ENCODE results near the gene ACTR1B.

DNA sequence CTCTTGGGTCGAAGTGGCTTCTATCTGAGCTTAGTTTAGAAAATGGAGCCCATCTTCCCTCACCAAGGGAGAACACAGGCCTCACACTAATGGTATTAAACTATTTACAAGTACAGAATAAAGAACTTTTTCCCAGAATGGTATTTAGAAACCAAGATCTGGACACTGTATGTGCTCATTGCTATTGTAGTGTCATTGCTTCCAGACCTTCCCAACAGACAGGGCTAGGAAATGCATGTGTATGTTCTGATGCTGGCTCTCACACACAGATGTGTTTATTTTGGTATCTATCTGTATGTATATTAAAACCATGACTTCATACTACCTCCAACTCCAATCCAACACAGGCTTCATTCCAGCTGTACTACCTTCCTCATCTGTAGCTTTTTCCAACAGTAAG is 10.0 kb downstream of the ACTR1B start:
- TF ChIP-seq, protein P1, sequence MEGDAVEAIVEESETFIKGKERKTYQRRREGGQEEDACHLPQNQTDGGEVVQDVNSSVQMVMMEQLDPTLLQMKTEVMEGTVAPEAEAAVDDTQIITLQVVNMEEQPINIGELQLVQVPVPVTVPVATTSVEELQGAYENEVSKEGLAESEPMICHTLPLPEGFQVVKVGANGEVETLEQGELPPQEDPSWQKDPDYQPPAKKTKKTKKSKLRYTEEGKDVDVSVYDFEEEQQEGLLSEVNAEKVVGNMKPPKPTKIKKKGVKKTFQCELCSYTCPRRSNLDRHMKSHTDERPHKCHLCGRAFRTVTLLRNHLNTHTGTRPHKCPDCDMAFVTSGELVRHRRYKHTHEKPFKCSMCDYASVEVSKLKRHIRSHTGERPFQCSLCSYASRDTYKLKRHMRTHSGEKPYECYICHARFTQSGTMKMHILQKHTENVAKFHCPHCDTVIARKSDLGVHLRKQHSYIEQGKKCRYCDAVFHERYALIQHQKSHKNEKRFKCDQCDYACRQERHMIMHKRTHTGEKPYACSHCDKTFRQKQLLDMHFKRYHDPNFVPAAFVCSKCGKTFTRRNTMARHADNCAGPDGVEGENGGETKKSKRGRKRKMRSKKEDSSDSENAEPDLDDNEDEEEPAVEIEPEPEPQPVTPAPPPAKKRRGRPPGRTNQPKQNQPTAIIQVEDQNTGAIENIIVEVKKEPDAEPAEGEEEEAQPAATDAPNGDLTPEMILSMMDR (IDR thresholded peaks at IDR 0.05): no peak
- TF ChIP-seq POLR2A (IDR thresholded peaks at IDR 0.05): no peak
